ENCODE data around the gene ARHGAP4. TPM values are rescaled to one million over a fixed set of nuclear protein-coding genes. Genes with fewer than 3 reads are reported as not detected.
A peak's percentile ranks its signal among the peaks of the same experiment; 100 is the strongest.

ARHGAP4 gene
- polyA plus RNA-seq, 1 donor, result 33.2 TPM

DNA sequence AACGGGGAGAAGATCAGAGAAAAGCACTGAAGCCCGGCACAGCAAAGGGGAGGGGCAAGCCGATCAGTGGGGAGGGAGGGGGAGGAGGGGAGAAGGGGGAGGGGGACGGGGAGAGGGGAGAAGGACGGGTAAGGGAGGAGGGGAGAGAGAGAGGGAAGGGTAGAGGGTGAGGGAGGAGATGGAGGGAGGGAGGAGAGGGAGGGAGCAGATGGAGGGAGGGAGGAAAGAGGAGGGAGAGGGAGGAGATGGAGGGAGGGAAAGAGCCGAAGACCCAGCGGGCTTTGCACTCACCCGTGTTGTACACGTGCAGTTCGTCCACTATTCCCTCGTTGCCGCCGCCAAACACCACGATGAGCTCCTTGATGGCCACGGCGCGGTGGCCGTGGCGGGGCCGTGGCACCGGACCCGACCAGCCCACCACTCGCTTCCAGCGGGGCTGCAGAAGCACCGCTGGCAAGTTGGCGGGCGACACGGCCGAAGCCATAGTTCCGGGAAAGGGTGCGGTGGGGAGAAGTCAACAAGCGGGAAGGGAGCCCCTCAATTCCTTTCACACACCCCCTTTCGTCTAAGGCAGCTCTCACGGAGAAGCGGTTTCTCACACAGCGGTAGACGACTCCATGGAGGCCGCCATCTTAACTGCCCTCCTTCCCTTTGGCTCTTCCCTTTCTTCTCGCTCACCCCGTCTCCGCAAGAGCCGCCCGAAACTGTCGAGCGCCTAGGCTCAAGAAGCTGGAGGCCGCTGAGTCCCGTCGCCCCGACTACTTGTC is 44.5 kb upstream of the ARHGAP4 start:
- no CpG with 5 or more reads among the region's 49 CpGs for WGBS (ENCODE audit: insufficient coverage, low lambda C conversion rate)
- Histone ChIP-seq H3K27me3 (ENCODE audit: control insufficient read depth, insufficient read depth, low read length) (no peaks in the 10 kb centered on the region), H3K9me3 (ENCODE audit: control insufficient read depth, low read depth, low read length) (no peaks in the 10 kb centered on the region), H3K27ac (ENCODE audit: low read length) (peak overlapping the region; percentile 100), H3K4me3 (ENCODE audit: low read length) (peak overlapping the region; percentile 99), H3K36me3 (ENCODE audit: control insufficient read depth, insufficient read depth, low read length) (peaks cover 7% of the 10 kb centered on the region), H3K4me1 (ENCODE audit: control insufficient read depth, insufficient read depth, low read length) (peaks cover 37% of the 10 kb centered on the region)
- DNase-seq, result peak; percentile 47 to 50

DNA sequence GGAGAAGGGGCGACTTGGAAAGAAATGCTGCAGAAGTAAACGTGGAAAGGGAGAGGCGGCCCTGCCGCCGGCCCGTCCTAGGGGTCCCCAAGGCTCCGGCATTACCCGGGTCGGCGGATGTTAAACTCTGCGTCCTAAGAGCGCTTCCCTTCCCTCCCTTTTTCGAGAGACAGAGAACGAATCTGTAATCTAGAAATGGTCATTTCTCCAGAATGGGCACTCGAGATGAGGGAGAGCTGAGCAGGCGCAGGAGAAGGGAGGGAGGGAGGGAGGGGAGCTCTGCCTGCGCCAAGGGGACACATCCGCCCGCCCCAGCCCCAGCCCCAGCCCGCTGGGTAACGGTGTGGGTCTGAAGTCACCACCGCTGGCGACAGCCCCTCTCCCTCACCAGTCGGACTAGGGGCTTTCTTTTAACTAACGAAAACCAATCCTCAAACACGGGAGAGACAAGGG is 43.9 kb upstream of the ARHGAP4 start:
- Histone ChIP-seq H3K4me1 (ENCODE audit: control insufficient read depth, insufficient read depth, low read length) (peaks cover 35% of the 10 kb centered on the region), H3K4me3 (ENCODE audit: low read length) (peak overlapping the region; percentile 99), H3K27ac (ENCODE audit: low read length) (peak overlapping the region; percentile 56), H3K36me3 (ENCODE audit: control insufficient read depth, insufficient read depth, low read length) (peaks cover 7% of the 10 kb centered on the region), H3K27me3 (ENCODE audit: control insufficient read depth, insufficient read depth, low read length) (no peaks in the 10 kb centered on the region), H3K9me3 (ENCODE audit: control insufficient read depth, low read depth, low read length) (no peaks in the 10 kb centered on the region)
- no CpG with 5 or more reads among the region's 26 CpGs for WGBS (ENCODE audit: insufficient coverage, low lambda C conversion rate)
- DNase-seq, result peak in 1 of 2 donors; percentile 32

DNA sequence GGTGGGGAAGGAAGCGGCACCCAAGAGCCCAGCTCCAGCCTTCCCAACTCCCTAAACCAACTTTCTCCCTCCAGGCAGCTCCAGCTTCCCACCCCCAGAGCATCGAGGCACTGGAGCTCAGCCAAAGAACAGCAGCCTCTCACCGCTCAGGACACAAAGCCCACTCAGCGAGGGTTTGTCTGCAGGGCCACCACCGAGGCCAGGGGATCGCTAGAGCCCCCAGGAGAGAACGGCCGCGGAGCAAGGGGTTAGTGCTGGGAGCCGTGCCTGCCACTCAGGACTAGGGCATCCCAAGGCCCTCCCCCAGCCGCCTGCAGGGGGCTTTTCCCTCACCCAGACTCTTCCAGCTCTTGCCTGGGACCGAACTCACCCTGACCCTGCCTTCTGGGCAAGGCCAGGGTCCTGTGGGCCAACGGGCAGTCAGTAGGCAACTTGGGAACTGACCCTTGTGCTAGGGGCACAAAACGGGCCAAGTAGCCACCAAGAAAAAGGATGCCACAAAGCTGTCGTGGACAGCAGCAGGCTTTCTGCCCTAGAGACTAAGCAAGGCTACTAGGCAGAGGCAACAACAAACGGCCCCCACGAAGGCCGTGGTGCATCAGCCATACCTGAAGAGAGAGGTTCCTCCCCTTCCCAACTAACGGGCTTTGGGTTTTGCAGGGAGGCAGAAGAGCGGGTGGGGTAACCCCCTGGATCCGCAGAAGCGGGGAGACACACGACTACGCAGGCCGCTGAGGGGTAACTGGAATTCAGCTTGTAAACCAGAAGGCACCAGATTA is 43.2 kb upstream of the ARHGAP4 start:
- H3K4me1 ChIP-seq (ENCODE audit: control insufficient read depth, insufficient read depth, low read length), result peaks cover 29% of the 10 kb centered on the region
- WGBS (ENCODE audit: insufficient coverage, low lambda C conversion rate), result no CpG with 5 or more reads among the region's 25 CpGs
- H3K27me3 ChIP-seq (ENCODE audit: control insufficient read depth, insufficient read depth, low read length), result no peaks in the 10 kb centered on the region
- DNase-seq, result no peak
- no peaks in the 10 kb centered on the region for H3K9me3 ChIP-seq (ENCODE audit: control insufficient read depth, low read depth, low read length)
- peaks cover 12% of the 10 kb centered on the region for H3K36me3 ChIP-seq (ENCODE audit: control insufficient read depth, insufficient read depth, low read length)
- peak overlapping the region; percentile 99 for H3K4me3 ChIP-seq (ENCODE audit: low read length)
- H3K27ac ChIP-seq (ENCODE audit: low read length), result peak overlapping the region; percentile 56

DNA sequence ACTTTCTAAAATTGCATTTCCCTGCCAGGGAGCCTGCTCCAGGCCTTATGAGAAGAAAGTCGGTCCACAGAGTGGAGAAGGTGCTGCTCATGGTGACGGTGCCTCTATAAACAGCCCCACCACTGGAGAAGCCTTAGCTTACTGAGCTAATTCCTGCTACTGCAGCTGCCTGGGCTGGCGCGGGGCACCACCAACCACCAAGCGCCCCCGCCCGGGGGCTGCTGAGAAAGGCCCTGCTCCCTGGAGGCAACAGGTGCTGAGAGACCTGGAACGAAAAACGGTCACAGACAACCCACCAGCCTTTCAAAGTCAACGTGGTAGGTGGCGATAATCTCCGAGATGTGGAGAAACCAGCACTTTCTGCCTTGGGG is 42.7 kb upstream of the ARHGAP4 start:
- no CpG with 5 or more reads among the region's 12 CpGs for WGBS (ENCODE audit: insufficient coverage, low lambda C conversion rate)
- Histone ChIP-seq H3K4me3 (ENCODE audit: low read length) (peak overlapping the region; percentile 99), H3K9me3 (ENCODE audit: control insufficient read depth, low read depth, low read length) (no peaks in the 10 kb centered on the region), H3K27ac (ENCODE audit: low read length) (peak overlapping the region; percentile 56), H3K27me3 (ENCODE audit: control insufficient read depth, insufficient read depth, low read length) (no peaks in the 10 kb centered on the region), H3K36me3 (ENCODE audit: control insufficient read depth, insufficient read depth, low read length) (peaks cover 18% of the 10 kb centered on the region), H3K4me1 (ENCODE audit: control insufficient read depth, insufficient read depth, low read length) (peaks cover 23% of the 10 kb centered on the region)
- DNase-seq, result peak in 1 of 2 donors; percentile 32

DNA sequence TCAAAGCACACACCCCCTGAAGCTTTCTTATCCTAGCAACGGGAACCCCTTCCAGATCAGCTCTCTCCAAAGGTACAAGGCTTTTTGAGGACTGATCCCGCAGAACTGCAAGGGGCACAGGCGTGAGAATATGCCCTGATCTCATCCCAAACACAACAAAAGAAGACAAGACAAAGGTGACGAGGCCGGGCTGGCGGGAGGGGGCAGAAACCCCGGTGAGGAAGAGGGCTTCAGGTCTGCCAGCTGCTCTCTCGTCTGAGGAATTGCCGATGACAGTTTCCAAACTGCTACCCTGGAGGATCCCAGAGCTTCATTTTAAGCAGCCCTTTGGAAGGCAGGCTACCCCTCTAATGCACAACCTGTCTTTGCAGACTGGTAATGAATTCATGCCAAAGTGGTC is 42.2 kb upstream of the ARHGAP4 start:
- peak overlapping the region; percentile 99 for H3K4me3 ChIP-seq (ENCODE audit: low read length)
- H3K27ac ChIP-seq (ENCODE audit: low read length), result peak overlapping the region; percentile 23
- no CpG with 5 or more reads among the region's 9 CpGs for WGBS (ENCODE audit: insufficient coverage, low lambda C conversion rate)
- no peaks in the 10 kb centered on the region for H3K27me3 ChIP-seq (ENCODE audit: control insufficient read depth, insufficient read depth, low read length)
- DNase-seq, result no peak
- H3K36me3 ChIP-seq (ENCODE audit: control insufficient read depth, insufficient read depth, low read length), result peaks cover 23% of the 10 kb centered on the region
- H3K9me3 ChIP-seq (ENCODE audit: control insufficient read depth, low read depth, low read length), result no peaks in the 10 kb centered on the region
- H3K4me1 ChIP-seq (ENCODE audit: control insufficient read depth, insufficient read depth, low read length), result peaks cover 23% of the 10 kb centered on the region

DNA sequence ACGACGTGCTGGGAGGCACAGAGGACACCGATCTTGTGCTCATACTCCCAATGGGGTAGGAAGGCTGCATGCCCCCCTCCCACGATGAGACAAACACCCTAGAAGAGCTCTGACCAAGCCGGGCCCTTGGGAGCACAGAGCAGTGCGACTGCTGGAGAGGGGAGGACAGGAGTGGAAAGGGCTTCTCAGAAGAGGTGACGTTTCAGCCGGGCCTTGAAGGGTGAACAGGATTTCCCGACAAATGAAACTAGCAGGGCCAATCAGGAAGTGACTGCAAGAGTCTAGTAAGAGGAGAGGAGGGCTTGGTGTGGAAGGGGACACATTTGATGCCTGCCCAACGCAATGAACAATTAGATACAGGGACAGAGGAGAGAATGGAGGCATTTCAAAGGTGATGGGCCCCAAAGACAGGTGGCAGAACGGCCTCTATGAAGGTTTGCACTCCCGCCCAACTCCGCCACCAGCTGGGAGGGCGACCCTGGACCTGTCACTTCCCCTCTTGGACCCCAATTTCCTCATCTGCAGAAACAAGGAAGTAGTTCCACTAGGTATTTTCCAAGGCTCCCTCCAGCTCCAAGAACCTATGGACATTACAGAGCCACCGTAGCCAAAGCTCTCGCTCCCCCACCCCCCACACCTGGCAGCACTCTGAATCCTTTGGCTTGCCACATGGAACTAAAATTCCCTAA is 41.6 kb upstream of the ARHGAP4 start:
- Histone ChIP-seq H3K4me3 (ENCODE audit: low read length) (no peak overlapping the region), H3K9me3 (ENCODE audit: control insufficient read depth, low read depth, low read length) (no peaks in the 10 kb centered on the region), H3K4me1 (ENCODE audit: control insufficient read depth, insufficient read depth, low read length) (peaks cover 23% of the 10 kb centered on the region), H3K27ac (ENCODE audit: low read length) (peak overlapping the region; percentile 23), H3K36me3 (ENCODE audit: control insufficient read depth, insufficient read depth, low read length) (peaks cover 29% of the 10 kb centered on the region), H3K27me3 (ENCODE audit: control insufficient read depth, insufficient read depth, low read length) (no peaks in the 10 kb centered on the region)
- DNase-seq, result no peak
- WGBS (ENCODE audit: insufficient coverage, low lambda C conversion rate), result no CpG with 5 or more reads among the region's 16 CpGs

DNA sequence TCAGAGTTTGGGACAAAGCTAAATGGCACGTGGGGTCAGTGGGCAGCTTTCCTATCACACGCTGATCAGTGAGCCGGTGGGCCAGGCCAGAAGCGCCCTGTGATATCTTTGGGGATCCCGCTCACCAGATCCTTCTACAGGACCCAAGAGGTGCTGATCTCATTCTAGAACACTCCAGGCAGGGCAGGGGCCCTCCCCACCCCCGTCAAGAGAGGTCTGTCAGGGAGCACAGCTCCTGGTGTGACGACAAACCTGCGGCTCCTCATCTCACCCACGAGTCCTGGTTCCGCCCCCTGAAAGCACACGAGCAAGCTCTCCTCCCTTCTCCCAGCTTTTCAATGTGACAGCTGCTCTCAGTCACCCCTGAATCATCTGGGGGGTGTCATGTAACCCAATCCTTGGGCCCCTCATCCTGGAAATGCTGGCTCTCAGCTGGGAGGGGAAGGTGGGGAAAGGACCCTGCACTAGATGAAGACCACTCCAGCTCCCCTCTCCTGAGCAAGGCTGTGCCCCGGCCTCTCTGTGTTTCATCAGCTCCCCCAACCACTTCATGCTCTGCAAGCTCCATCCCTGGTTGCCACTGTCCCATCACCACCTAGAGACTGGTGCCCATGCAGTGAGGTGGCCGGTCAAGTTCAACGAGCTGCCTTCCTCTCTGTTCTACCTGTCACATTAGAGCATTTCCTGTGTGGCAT is 40.9 kb upstream of the ARHGAP4 start:
- peaks cover 23% of the 10 kb centered on the region for H3K4me1 ChIP-seq (ENCODE audit: control insufficient read depth, insufficient read depth, low read length)
- peak overlapping the region; percentile 17 for H3K27ac ChIP-seq (ENCODE audit: low read length)
- WGBS (ENCODE audit: insufficient coverage, low lambda C conversion rate), result no CpG with 5 or more reads among the region's 14 CpGs
- H3K27me3 ChIP-seq (ENCODE audit: control insufficient read depth, insufficient read depth, low read length), result no peaks in the 10 kb centered on the region
- H3K36me3 ChIP-seq (ENCODE audit: control insufficient read depth, insufficient read depth, low read length), result peaks cover 35% of the 10 kb centered on the region
- no peak for DNase-seq
- H3K4me3 ChIP-seq (ENCODE audit: low read length), result no peak overlapping the region
- no peaks in the 10 kb centered on the region for H3K9me3 ChIP-seq (ENCODE audit: control insufficient read depth, low read depth, low read length)

DNA sequence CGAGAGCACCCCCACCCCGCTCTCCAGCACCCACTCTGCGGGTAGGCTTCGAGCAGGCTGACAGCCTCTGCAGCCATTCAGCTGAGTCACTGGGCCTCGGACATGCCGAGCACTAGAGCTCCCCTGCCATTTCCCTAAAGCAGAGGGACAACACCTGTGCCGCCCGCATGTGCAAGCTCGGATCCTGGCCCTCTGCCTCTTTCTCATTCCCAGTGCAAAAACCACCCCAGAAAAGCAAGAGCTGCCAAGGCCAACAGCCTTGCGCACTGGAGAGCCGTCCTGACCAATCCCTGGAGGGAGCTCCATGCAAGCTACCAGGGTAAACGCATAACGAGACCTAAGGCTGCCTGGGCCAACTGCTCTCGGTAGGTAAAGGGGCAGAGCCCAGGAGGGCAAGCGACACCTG is 40.2 kb upstream of the ARHGAP4 start:
- no peaks in the 10 kb centered on the region for H3K9me3 ChIP-seq (ENCODE audit: control insufficient read depth, low read depth, low read length)
- H3K27me3 ChIP-seq (ENCODE audit: control insufficient read depth, insufficient read depth, low read length), result no peaks in the 10 kb centered on the region
- H3K4me3 ChIP-seq (ENCODE audit: low read length), result no peak overlapping the region
- DNase-seq, result no peak
- H3K36me3 ChIP-seq (ENCODE audit: control insufficient read depth, insufficient read depth, low read length), result peaks cover 43% of the 10 kb centered on the region
- H3K4me1 ChIP-seq (ENCODE audit: control insufficient read depth, insufficient read depth, low read length), result peaks cover 23% of the 10 kb centered on the region
- no CpG with 5 or more reads among the region's 15 CpGs for WGBS (ENCODE audit: insufficient coverage, low lambda C conversion rate)
- no peak overlapping the region for H3K27ac ChIP-seq (ENCODE audit: low read length)

DNA sequence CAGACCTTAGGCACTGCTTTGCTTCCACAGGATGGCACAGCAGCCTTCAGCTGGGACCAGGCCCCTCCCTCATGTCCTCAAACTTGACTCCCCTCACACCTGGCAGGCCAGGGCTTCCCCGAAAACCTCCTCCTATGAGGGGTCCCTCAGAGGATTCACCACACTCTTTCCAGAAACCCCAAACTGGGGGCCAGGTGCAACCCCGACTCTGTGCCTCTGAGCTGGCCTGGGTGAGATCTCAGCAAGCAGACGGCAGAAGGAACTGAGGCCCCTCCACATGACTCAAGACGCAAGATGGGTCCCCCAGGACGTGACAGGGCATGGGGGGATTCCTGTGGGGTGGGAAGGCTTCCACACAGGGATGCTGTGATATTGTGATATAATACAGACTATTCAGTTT is 39.3 kb upstream of the ARHGAP4 start:
- H3K4me3 ChIP-seq (ENCODE audit: low read length), result no peak overlapping the region

DNA sequence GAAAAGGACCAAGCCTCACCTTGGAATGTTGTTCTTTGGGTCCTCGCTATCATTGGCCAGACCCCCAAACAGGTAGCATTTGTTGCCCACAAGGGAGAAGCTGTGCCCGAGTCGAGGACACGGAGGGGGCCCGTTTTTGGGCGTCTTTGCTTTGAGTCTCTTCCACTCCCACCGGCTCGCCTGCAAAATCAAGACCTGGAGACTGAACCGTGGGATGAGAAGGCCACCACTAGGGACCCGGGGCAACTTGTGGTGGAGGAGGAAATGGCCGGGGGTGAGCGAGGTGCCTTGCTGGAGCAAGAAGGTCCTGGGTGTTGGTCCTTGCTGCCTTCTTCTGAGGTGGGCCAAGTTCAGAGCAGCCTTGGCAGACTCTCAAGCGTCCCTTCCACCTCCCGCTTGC is 38.0 kb upstream of the ARHGAP4 start:
- H3K36me3 ChIP-seq (ENCODE audit: control insufficient read depth, insufficient read depth, low read length), result peaks cover 64% of the 10 kb centered on the region
- H3K4me1 ChIP-seq (ENCODE audit: control insufficient read depth, insufficient read depth, low read length), result peaks cover 19% of the 10 kb centered on the region
- no peaks in the 10 kb centered on the region for H3K27me3 ChIP-seq (ENCODE audit: control insufficient read depth, insufficient read depth, low read length)
- no peak overlapping the region for H3K27ac ChIP-seq (ENCODE audit: low read length)
- no peak for DNase-seq
- H3K9me3 ChIP-seq (ENCODE audit: control insufficient read depth, low read depth, low read length), result no peaks in the 10 kb centered on the region
- no peak overlapping the region for H3K4me3 ChIP-seq (ENCODE audit: low read length)
- no CpG with 5 or more reads among the region's 14 CpGs for WGBS (ENCODE audit: insufficient coverage, low lambda C conversion rate)

More for the DNA sequence above, 39.3 kb upstream of the ARHGAP4 start:
- no peak for DNase-seq
- Histone ChIP-seq H3K36me3 (ENCODE audit: control insufficient read depth, insufficient read depth, low read length) (peaks cover 51% of the 10 kb centered on the region), H3K9me3 (ENCODE audit: control insufficient read depth, low read depth, low read length) (no peaks in the 10 kb centered on the region), H3K27me3 (ENCODE audit: control insufficient read depth, insufficient read depth, low read length) (no peaks in the 10 kb centered on the region), H3K27ac (ENCODE audit: low read length) (no peak overlapping the region), H3K4me1 (ENCODE audit: control insufficient read depth, insufficient read depth, low read length) (peaks cover 23% of the 10 kb centered on the region)
- no CpG with 5 or more reads among the region's 5 CpGs for WGBS (ENCODE audit: insufficient coverage, low lambda C conversion rate)
